G401.6 (cell line): ENCODE results near the gene SCYGR2.

Source experiments
- FAIRE-seq: peaks from 2 replicates; lab custom pipeline; 2012; peaks lifted over from hg19 to GRCh38; lab: Jason Lieb, UNC

Gene SCYGR2

DNA sequence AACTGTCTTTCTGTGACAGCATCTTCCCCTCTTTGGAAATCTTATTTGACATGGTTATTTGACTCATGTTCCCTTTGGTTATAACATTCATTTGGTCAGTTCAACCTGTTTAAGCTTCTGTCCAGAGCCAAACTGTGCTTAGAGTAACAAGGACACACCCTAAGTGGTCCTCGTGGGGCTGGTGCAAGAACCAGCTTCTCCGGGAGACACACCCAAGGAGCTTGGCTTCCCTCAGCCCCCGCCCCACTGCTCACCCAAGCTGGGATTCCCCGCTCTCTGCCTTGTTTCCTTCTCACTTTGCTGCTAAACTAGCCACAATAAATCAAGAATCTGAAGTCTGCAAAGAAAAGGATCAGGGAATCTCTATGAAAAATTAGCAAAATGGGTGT, 14.6 kb downstream of the SCYGR2 start:
- no peak for FAIRE-seq

DNA sequence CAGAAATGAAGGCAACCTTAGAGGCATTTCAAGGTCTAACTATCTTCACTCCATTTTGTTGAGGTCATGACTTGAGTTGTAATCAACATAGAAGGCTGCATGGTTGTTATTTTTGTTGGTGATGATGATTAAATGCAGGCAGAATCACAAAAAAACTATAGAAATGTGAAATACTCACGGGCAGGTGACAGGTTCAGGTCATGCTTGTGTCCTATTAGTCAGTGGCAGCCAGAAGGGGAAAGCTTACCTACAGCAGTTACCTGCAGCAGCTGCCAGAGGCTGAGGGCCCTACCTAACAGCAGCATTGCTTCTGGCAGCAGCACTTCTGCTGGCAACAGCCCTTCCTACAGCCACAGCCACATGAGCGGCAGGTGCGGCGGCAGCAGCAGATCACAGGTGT, 15.6 kb downstream of the SCYGR2 start:
- FAIRE-seq = no peak

- no peak for FAIRE-seq
These were observed 16.0 kb downstream of the SCYGR2 start, which contains the start of gene SCYGR3 for GRCh38 chr2:227614740-227615139. SCYGR3 (minus strand) TSS chr2:227614840; CDS start chr2:227614840, 0 bp downstream.

GRCh38 chr2:227615181-227615580, 16.5 kb downstream of the SCYGR2 start:
- no peak for FAIRE-seq

DNA sequence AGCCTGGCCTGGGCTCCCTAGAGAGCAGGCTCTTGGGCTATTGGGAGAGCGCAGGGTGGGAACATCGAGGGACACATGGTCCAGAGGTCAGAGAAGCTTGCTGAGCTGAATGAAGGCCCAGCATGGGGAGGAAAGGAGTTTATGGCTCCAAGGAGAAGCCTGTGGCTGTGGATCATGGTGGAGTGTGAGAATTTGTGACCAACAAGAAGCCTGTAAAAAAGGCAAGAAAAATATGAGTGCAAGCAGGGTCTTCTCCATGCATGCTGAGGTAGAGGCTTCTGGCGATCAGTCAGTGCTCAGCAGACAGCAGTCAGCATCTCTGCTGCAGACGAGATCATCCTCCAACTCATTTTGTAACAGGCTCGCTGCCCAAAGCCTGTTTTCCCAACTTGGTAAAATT, 17.2 kb downstream of the SCYGR2 start:
- FAIRE-seq = no peak

GRCh38 chr2:227616631-227617030, 17.9 kb downstream of the SCYGR2 start:
- FAIRE-seq = no peak

DNA sequence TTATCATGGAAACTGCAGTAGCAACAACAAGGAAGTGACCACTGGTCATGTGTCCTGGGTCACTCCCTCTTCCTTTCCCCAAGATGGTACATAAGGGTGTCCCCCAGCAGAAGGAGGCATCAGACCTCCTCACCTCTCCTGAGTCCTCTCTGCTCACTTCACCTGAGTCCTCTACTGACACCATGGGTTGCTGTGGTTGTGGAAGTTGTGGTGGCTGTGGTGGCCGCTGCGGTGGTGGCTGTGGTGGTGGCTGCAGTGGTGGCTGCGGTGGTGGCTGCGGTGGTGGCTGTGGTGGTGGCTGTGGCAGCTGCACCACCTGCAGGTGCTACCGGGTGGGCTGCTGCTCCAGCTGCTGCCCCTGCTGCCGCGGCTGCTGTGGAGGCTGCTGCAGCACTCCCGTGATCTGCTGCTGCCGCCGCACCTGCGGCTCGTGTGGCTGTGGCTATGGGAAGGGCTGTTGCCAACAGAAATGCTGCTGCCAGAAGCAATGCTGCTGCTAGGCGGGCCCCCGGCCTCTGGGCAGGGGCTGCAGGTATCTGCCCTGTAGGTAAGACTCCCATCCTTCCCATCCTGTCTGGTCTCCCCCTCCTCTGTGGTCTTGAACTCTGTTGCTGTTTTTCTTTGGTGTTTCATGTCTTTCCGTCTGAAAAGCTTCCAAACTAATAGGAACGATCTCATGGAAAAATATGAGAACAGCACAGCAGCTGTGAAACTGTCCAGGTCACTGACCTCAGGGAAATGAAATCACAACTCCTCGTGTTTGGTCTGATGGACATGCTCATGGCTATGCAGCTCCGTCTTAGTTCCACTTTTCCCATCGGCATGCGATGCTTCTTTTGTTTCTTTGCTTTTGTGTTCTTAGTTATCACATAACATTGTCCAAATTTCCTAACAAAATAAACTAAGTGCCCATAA, 18.9 kb downstream of the SCYGR2 start, which contains the start of gene SCYGR4:
SCYGR4 (plus strand) TSS at position 183 of the 915 bp plus-strand sequence; CDS start at position 183, 0 bp downstream.
- FAIRE-seq = no peak

DNA sequence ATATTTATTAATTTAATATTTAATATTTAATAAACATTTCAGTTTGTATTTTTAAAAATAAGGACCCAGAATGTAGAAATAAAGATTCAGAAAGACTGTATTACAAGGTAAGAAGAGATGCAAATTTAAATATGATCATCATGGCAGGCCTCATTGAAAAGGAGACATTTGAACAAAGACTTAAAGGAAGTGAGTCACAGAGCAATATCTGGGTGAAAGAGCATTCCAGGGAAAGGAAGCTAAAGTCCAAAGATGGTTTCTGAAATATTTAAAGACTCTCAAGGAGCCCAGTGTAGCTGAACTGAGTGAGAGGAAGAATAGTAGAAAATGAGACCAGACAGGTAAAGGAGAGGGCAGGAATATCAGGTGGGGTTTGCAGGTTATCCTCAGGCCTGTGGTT, 24.5 kb downstream of the SCYGR2 start:
- FAIRE-seq = no peak

- FAIRE-seq = no peak
These were observed 26.7 kb downstream of the SCYGR2 start for GRCh38 chr2:227625420-227625819.

GRCh38 chr2:227626580-227627151, 28.0 kb downstream of the SCYGR2 start:
- no peak for FAIRE-seq

GRCh38 chr2:227627769-227628168, 29.1 kb downstream of the SCYGR2 start:
- FAIRE-seq = no peak

DNA sequence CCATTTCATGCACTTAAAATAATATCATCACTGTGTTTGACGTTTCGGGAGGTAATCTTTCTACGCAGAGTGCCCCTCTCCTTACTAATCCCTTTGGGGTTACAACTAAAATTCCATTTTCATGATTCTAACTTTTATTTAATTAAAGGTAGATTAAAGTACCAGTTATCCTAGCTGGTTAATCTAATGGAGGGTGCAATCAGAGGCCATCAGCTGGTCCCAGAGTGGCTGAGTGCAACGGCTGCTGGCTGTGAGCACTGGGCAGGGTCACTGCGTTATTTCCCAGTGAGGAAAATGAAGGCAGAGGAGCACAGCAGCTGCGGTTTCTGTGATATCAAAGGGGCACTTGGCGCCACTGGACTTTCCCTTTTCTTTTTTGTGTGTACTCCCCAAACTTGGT, 30.7 kb downstream of the SCYGR2 start:
- no peak for FAIRE-seq

DNA sequence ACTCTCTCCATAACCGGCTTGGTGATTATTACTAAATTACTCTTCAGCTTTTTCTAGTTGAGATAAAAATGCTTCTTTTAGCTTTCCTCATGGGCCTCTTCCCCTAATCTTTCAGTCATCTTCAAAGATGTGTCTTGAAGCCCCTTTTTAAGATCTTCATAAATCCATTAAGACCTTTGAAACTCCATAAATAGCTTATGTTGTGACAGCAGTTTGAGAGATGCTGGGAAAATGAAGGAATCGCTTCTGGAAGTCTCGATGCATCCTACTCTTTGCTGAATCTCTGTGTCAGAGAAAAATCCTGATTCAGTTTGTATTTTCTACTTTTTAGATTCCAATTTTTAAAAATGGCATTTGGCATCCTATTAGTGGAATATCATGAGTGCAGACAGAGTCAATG, 31.6 kb downstream of the SCYGR2 start:
- no peak for FAIRE-seq

- FAIRE-seq = no peak
These were observed 34.1 kb downstream of the SCYGR2 start for GRCh38 chr2:227632827-227633226.

DNA sequence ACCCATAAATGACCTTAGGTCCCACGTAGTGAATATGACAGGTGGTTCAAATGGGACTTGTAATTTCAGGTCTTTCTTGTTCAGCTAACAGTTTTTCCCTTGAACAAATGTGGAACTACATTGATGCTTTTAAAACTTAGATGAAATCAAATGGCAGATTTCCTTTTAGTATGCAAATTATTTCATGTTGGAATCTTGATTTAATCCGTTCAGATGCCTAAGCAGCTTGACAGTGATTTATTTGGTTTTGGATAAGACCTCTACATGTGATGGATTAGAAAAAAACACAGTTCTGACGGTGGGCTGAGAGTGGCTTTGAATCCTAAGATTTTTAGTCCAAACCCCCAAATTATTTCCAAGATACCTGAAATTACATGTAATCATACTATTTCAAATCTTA, 35.5 kb downstream of the SCYGR2 start:
- FAIRE-seq = no peak

- no peak for FAIRE-seq
These were observed 44.0 kb downstream of the SCYGR2 start for GRCh38 chr2:227642656-227643055.

GRCh38 chr2:227643990-227644551, 45.4 kb downstream of the SCYGR2 start:
- no peak for FAIRE-seq
